ENCODE measurements around the gene ST3GAL4.
"Not testable (repeated sequence)": the region's sequence is repeated elsewhere in the genome, so short reads cannot be mapped to it uniquely, and the experiment has no call there.

The ST3GAL4 gene

GRCh38 chr11:126361400-126361799, 5.9 kb downstream of the ST3GAL4 start:
- H3K27ac Mint-ChIP-seq, result no peak overlapping the region
- ATAC-seq, result no peak
- H3K36me3 Mint-ChIP-seq, result no peaks in the 10 kb centered on the region
- H3K4me1 Mint-ChIP-seq, result no peaks in the 10 kb centered on the region
- no peak overlapping the region for H3K4me3 Mint-ChIP-seq
- no peaks in the 10 kb centered on the region for H3K27me3 Mint-ChIP-seq
- no peaks in the 10 kb centered on the region for H3K9me3 Mint-ChIP-seq

- ATAC-seq, result no peak
- Mint-ChIP-seq H3K9me3 (no peaks in the 10 kb centered on the region), H3K27ac (no peak overlapping the region), H3K4me3 (no peak overlapping the region), H3K36me3 (no peaks in the 10 kb centered on the region), H3K27me3 (no peaks in the 10 kb centered on the region), H3K4me1 (no peaks in the 10 kb centered on the region)
Observed at GRCh38 chr11:126362879-126363655, 7.6 kb downstream of the ST3GAL4 start.

GRCh38 chr11:126363706-126364248, 8.3 kb downstream of the ST3GAL4 start:
- Mint-ChIP-seq H3K27ac (no peak overlapping the region), H3K36me3 (no peaks in the 10 kb centered on the region), H3K27me3 (no peaks in the 10 kb centered on the region), H3K4me3 (no peak overlapping the region), H3K4me1 (peaks cover 5% of the 10 kb centered on the region), H3K9me3 (no peaks in the 10 kb centered on the region)
- ATAC-seq, result no peak

- not testable (repeated sequence) for H3K4me3 Mint-ChIP-seq, H3K4me1 Mint-ChIP-seq, H3K27me3 Mint-ChIP-seq, ATAC-seq, H3K36me3 Mint-ChIP-seq, H3K9me3 Mint-ChIP-seq, H3K27ac Mint-ChIP-seq
Observed at GRCh38 chr11:126364735-126365134, 9.2 kb downstream of the ST3GAL4 start.

GRCh38 chr11:126365508-126365907, 10.0 kb downstream of the ST3GAL4 start:
- H3K4me1 Mint-ChIP-seq, H3K4me3 Mint-ChIP-seq, ATAC-seq, H3K36me3 Mint-ChIP-seq, H3K9me3 Mint-ChIP-seq, H3K27me3 Mint-ChIP-seq, H3K27ac Mint-ChIP-seq: not testable (repeated sequence)

GRCh38 chr11:126366064-126366822, 10.8 kb downstream of the ST3GAL4 start:
- peaks cover 5% of the 10 kb centered on the region for H3K4me1 Mint-ChIP-seq
- H3K4me3 Mint-ChIP-seq, result no peak overlapping the region
- ATAC-seq, result no peak
- H3K36me3 Mint-ChIP-seq, result no peaks in the 10 kb centered on the region
- no peaks in the 10 kb centered on the region for H3K9me3 Mint-ChIP-seq
- no peaks in the 10 kb centered on the region for H3K27me3 Mint-ChIP-seq
- H3K27ac Mint-ChIP-seq, result no peak overlapping the region

GRCh38 chr11:126366823-126367654, 11.6 kb downstream of the ST3GAL4 start:
- H3K4me3 Mint-ChIP-seq, H3K27ac Mint-ChIP-seq, H3K27me3 Mint-ChIP-seq, H3K9me3 Mint-ChIP-seq, ATAC-seq, H3K4me1 Mint-ChIP-seq, H3K36me3 Mint-ChIP-seq: not testable (repeated sequence)

GRCh38 chr11:126367806-126368205, 12.3 kb downstream of the ST3GAL4 start:
- H3K36me3 Mint-ChIP-seq, H3K27ac Mint-ChIP-seq: not testable (repeated sequence)

GRCh38 chr11:126368336-126369119, 13.0 kb downstream of the ST3GAL4 start:
- H3K27ac Mint-ChIP-seq, H3K9me3 Mint-ChIP-seq, H3K36me3 Mint-ChIP-seq, H3K27me3 Mint-ChIP-seq, H3K4me3 Mint-ChIP-seq, ATAC-seq, H3K4me1 Mint-ChIP-seq: not testable (repeated sequence)

More at GRCh38 chr11:126367806-126368205, 12.3 kb downstream of the ST3GAL4 start:
- H3K4me3 Mint-ChIP-seq, ATAC-seq, H3K9me3 Mint-ChIP-seq, H3K27me3 Mint-ChIP-seq, H3K4me1 Mint-ChIP-seq: not testable (repeated sequence)

GRCh38 chr11:126370016-126370415, 14.5 kb downstream of the ST3GAL4 start:
- H3K27ac Mint-ChIP-seq, result no peak overlapping the region
- H3K9me3 Mint-ChIP-seq, result no peaks in the 10 kb centered on the region
- no peaks in the 10 kb centered on the region for H3K36me3 Mint-ChIP-seq
- H3K4me3 Mint-ChIP-seq, result no peak overlapping the region
- peaks cover 5% of the 10 kb centered on the region for H3K4me1 Mint-ChIP-seq
- H3K27me3 Mint-ChIP-seq, result no peaks in the 10 kb centered on the region
- no peak for ATAC-seq

- Mint-ChIP-seq H3K27ac (no peak overlapping the region), H3K4me1 (peaks cover 5% of the 10 kb centered on the region), H3K27me3 (no peaks in the 10 kb centered on the region), H3K4me3 (no peak overlapping the region), H3K36me3 (no peaks in the 10 kb centered on the region), H3K9me3 (no peaks in the 10 kb centered on the region)
- ATAC-seq, result no peak
Observed at GRCh38 chr11:126371595-126371994, 16.1 kb downstream of the ST3GAL4 start.

GRCh38 chr11:126373389-126374066, 18.0 kb downstream of the ST3GAL4 start:
- not testable (repeated sequence) for H3K9me3 Mint-ChIP-seq, H3K27ac Mint-ChIP-seq, ATAC-seq, H3K4me3 Mint-ChIP-seq, H3K4me1 Mint-ChIP-seq, H3K27me3 Mint-ChIP-seq, H3K36me3 Mint-ChIP-seq

- not testable (repeated sequence) for H3K4me1 Mint-ChIP-seq, H3K27me3 Mint-ChIP-seq, H3K36me3 Mint-ChIP-seq, H3K4me3 Mint-ChIP-seq, H3K9me3 Mint-ChIP-seq, H3K27ac Mint-ChIP-seq, ATAC-seq
Observed at GRCh38 chr11:126374562-126375300, 19.2 kb downstream of the ST3GAL4 start.

- no peak overlapping the region for H3K27ac Mint-ChIP-seq
- H3K36me3 Mint-ChIP-seq, result no peaks in the 10 kb centered on the region
- no peaks in the 10 kb centered on the region for H3K4me1 Mint-ChIP-seq
- H3K4me3 Mint-ChIP-seq, result no peak overlapping the region
- H3K27me3 Mint-ChIP-seq, result no peaks in the 10 kb centered on the region
- no peak for ATAC-seq
- no peaks in the 10 kb centered on the region for H3K9me3 Mint-ChIP-seq
Observed at GRCh38 chr11:126375726-126376125, 20.2 kb downstream of the ST3GAL4 start.
